ENCODE data around the gene HAPLN3. TPM values are rescaled to one million over a fixed set of nuclear protein-coding genes. Genes with fewer than 3 reads are reported as not detected.

The HAPLN3 gene
- total and polyA plus RNA-seq, 10 of the 15 experiments (the other 5 are each of a cell fraction or from before 2014, with no cell fraction given): 0.20 to 5.0 (median 1.4) TPM; not detected in 1

- TF ChIP-seq MEF2A (IDR thresholded peaks at IDR 0.05; ENCODE audit: insufficient read depth, low read depth, low read length): no peak
- TF ChIP-seq TARDBP (IDR thresholded peaks at IDR 0.05; ENCODE audit: borderline replicate concordance): no peak
- no peak for TF ChIP-seq ETV6 (conservative IDR thresholded peaks at IDR 0.05 in 1 of 2, IDR thresholded peaks at IDR 0.05 in 1 of 2; ENCODE audit: borderline replicate concordance in 1 of 2, low read depth in 1 of 2)
- no peak for TF ChIP-seq SUZ12 (IDR thresholded peaks at IDR 0.05; ENCODE audit: unreplicated experiment)
- TF ChIP-seq HDAC2 (IDR thresholded peaks at IDR 0.05): no peak
- TF ChIP-seq DPF2 (IDR thresholded peaks at IDR 0.05): no peak
- TF ChIP-seq POLR2AphosphoS2 (IDR thresholded peaks at IDR 0.05; ENCODE audit: low read depth, low read length): no peak
Measured at GRCh38 chr15:88915354-88915753, 20.0 kb upstream of the HAPLN3 start (continued).

GRCh38 chr15:88913850-88914169 lies 18.5 kb upstream of the HAPLN3 start:
- no peaks in the 10 kb centered on the region for H3K79me2 ChIP-seq (ENCODE audit: control insufficient read depth, insufficient read depth, low read length)
- ATAC-seq: no peak
- in situ Hi-C loops (cut with MboI): no loop called here
- peaks cover 0 to 2% of the 10 kb centered on the region in 2 experiments; a peak in 2 of 4 replicates for H3K27me3 ChIP-seq (replicated peaks in 1 of 2; ENCODE audit: control insufficient read depth in 2 of 2, insufficient read depth in 2 of 2, low read length in 1 of 2)
- H2AFZ ChIP-seq (ENCODE audit: control insufficient read depth, low read depth, low read length): no peak overlapping the region
- no TSS peak for BruUV-seq (replicated peaks)
- no peak for DNase-seq (ENCODE audit: low read depth, low spot score)
- no peaks in the 10 kb centered on the region for H3K9me3 ChIP-seq (replicated peaks; ENCODE audit: control insufficient read depth, insufficient read depth, low read length)
- SMC1A ChIA-PET (ENCODE audit: uncharacterized antibody, unreplicated experiment): no interaction called here
- FAIRE-seq: peak; percentile 23
- intact Hi-C loops (cut with micrococcal nuclease; ENCODE audit: unreplicated experiment): no loop called here
- peak overlapping the region; percentile 96; the same call in 1 of the 2 replicates for H3K4me2 ChIP-seq (ENCODE audit: control insufficient read depth, insufficient read depth)
- H3K9ac ChIP-seq (ENCODE audit: control insufficient read depth, insufficient read depth, low read length): no peak overlapping the region
- POLR2A ChIA-PET: interaction anchor here (0.6 kb wide), 1 partner anchor 1849 kb away, joined by 3 read pairs; no protein-coding TSS in a partner anchor
- no peaks in the 10 kb centered on the region for H3K36me3 ChIP-seq (ENCODE audit: control insufficient read depth in 2 of 2, insufficient read depth in 2 of 2, low read length in 1 of 2)
- no peak overlapping the region for H3K27ac ChIP-seq (ENCODE audit: control insufficient read depth, insufficient read depth)
- peaks cover 2% of the 10 kb centered on the region; the same call in 1 of the 2 replicates for H3K4me1 ChIP-seq (ENCODE audit: control insufficient read depth, insufficient read depth, low read length)
- H3K4me3 ChIP-seq: peak overlapping the region; percentile 69; the same call in 1 of the 2 replicates
- H4K20me1 ChIP-seq (ENCODE audit: control insufficient read depth, insufficient read depth): no peaks in the 10 kb centered on the region
- RAD21 ChIA-PET (ENCODE audit: unreplicated experiment): no interaction called here
- WGBS (ENCODE audit: insufficient coverage, insufficient replicate concordance, low lambda C conversion rate, missing lambda C conversion rate): 60% methylated on average over 4 of the region's 4 CpGs
- CTCF ChIA-PET: interaction anchor here (0.8 kb wide), 1 partner anchor 11 kb away, joined by 3 read pairs; no protein-coding TSS in a partner anchor
- TF ChIP-seq POLR2AphosphoS5 (IDR thresholded peaks at IDR 0.05; ENCODE audit: low read length) (no peak), ZBTB33 (IDR thresholded peaks at IDR 0.05) (no peak), ZNF24 (IDR thresholded peaks at IDR 0.05) (no peak), FOXK2 (IDR thresholded peaks at IDR 0.05) (no peak), RB1 (IDR thresholded peaks at IDR 0.05; ENCODE audit: borderline replicate concordance) (no peak), SREBF2 (IDR thresholded peaks at IDR 0.05; ENCODE audit: low read length) (no peak), NFXL1 (IDR thresholded peaks at IDR 0.05; ENCODE audit: borderline replicate concordance) (no peak), GABPA (IDR thresholded peaks at IDR 0.05; ENCODE audit: low read depth) (no peak), NFYB (IDR thresholded peaks at IDR 0.05; ENCODE audit: insufficient read depth, low read depth, low read length) (no peak), MEF2B (IDR thresholded peaks at IDR 0.05; ENCODE audit: partially characterized antibody, poor library complexity, severe bottlenecking) (no peak), KLF5 (IDR thresholded peaks at IDR 0.05; ENCODE audit: partially characterized antibody) (no peak), MAX (IDR thresholded peaks at IDR 0.05; ENCODE audit: low read depth, low read length) (no peak), EZH2 (IDR thresholded peaks at IDR 0.05; ENCODE audit: borderline replicate concordance, control insufficient read depth, low read depth, low read length) (no peak), POU2F2 (IDR thresholded peaks at IDR 0.05; ENCODE audit: borderline replicate concordance, low read depth, low read length) (no peak), TCF3 (IDR thresholded peaks at IDR 0.05; ENCODE audit: borderline replicate concordance, insufficient read depth, low read depth, low read length) (no peak), GATAD2B (conservative IDR thresholded peaks at IDR 0.05; ENCODE audit: low read depth) (no peak)
